ENCODE results near the gene SLC2A1.

The SLC2A1 gene

DNA sequence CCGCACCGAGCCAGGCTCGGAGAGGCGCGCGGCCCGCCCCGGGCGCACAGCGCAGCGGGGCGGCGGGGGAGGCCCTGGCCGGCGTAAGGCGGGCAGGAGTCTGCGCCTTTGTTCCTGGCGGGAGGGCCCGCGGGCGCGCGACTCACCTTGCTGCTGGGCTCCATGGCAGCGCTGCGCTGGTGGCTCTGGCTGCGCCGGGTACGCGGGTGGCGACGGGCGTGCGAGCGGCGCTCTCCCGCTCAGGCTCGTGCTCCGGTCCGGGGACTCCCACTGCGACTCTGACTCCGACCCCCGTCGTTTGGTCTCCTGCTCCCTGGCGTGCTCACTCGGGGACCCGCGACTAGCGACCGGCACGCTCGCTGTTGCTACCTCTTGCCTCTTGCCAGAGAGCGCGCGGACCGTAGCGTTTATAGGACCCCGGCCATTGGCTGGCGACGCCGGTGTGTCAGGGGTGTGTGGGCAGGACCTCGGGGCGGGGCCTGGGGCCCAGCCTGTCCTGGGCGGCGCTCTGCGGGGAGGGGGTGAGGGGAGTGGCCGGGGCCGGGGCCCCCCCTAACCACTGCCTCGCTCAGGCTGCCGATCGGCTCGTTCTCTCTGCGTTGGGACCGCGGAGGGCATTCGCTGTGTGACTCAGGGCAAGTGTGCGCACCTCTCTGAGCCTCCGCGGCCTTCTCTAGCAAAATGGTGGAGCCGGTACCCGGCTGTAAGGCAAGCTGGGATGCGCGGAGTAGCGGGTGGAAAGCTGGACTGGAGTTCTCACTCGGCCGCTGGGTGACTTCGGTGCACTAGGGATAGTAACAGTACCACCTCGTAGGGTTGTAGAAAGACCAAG, at the start of gene SLC2A1:
Gene SLC2A1 (minus strand): TSS at position 381 of the 832 bp plus-strand sequence. CDS start 217 bp downstream, at position 164.
- Histone ChIP-seq H3K4me3 (ENCODE audit: low read depth in 1 of 2, low read length in 2 of 2) (peak within 1 kb of the TSS; percentile 79 to 80), H3K4me1 (ENCODE audit: control insufficient read depth in 1 of 2, insufficient read depth in 2 of 2, low read length in 2 of 2) (peaks cover 16 to 19% of the 10 kb centered on the region in 2 donors), H3K27me3 (ENCODE audit: control insufficient read depth in 1 of 2, insufficient read depth in 2 of 2, low read length in 2 of 2) (peaks cover 13 to 14% of the 10 kb centered on the region in 2 donors), H3K36me3 (ENCODE audit: control insufficient read depth in 1 of 2, insufficient read depth in 2 of 2, low read length in 2 of 2) (no peaks in the 10 kb centered on the region), H3K9ac (ENCODE audit: low read depth in 1 of 2, low read length in 2 of 2) (peak within 1 kb of the TSS; percentile 62 to 66), H3K9me3 (ENCODE audit: control insufficient read depth in 1 of 2, low read length in 2 of 2) (no peaks in the 10 kb centered on the region), H3K27ac (ENCODE audit: low read depth, low read length) (peak within 1 kb of the TSS; percentile 76)

DNA sequence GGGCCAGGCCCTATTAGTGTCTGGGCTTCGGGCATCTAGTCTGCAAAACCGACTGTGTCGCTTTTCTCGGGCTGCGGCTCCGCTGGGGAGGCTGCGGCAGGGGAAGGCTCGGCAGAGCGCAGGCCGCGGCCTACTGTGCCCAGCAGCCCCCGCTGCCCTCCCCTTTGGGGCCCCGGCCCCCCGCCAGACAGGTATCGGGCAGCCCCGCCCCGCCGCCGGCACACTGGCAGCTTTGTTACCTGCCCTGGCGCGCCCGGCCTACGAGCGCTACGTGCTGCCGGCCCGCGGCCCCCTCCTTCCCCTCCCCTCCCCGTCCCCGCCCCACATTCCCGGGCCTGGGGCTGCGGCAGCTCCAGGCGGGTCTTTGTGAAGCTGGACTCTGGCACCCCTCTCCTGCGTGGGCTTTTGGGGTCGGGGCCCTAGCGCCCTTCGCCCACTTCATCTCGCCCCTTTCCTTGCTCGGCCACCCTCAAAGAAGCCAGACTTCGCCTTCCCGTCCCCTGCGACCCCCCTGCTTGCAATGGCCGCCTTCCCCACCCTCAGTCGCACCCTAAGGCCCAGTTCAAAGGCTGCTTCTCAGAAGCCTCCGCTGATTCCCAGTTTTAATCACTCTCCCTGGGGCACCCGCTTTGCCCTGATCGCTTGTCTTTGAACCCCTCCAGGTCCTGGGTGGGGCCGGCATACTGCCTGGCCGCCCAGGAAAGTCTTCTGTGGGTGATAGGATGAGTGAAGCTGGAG, 48.9 kb upstream of the SLC2A1 start:
- H3K27me3 ChIP-seq (ENCODE audit: control insufficient read depth in 1 of 2, insufficient read depth in 2 of 2, low read length in 2 of 2): peaks cover 7 to 17% of the 10 kb centered on the region in 2 donors
- no peak overlapping the region for H3K27ac ChIP-seq (ENCODE audit: low read depth, low read length)
- H3K36me3 ChIP-seq (ENCODE audit: control insufficient read depth in 1 of 2, insufficient read depth in 2 of 2, low read length in 2 of 2): no peaks in the 10 kb centered on the region
- peaks cover 0 to 8% of the 10 kb centered on the region in 2 donors for H3K4me1 ChIP-seq (ENCODE audit: control insufficient read depth in 1 of 2, insufficient read depth in 2 of 2, low read length in 2 of 2)
- H3K4me3 ChIP-seq (ENCODE audit: low read depth in 1 of 2, low read length in 2 of 2): peak overlapping the region in 1 of 2 donors; percentile 28
- H3K9ac ChIP-seq (ENCODE audit: low read depth in 1 of 2, low read length in 2 of 2): no peak overlapping the region
- no peaks in the 10 kb centered on the region for H3K9me3 ChIP-seq (ENCODE audit: control insufficient read depth in 1 of 2, low read length in 2 of 2)

DNA sequence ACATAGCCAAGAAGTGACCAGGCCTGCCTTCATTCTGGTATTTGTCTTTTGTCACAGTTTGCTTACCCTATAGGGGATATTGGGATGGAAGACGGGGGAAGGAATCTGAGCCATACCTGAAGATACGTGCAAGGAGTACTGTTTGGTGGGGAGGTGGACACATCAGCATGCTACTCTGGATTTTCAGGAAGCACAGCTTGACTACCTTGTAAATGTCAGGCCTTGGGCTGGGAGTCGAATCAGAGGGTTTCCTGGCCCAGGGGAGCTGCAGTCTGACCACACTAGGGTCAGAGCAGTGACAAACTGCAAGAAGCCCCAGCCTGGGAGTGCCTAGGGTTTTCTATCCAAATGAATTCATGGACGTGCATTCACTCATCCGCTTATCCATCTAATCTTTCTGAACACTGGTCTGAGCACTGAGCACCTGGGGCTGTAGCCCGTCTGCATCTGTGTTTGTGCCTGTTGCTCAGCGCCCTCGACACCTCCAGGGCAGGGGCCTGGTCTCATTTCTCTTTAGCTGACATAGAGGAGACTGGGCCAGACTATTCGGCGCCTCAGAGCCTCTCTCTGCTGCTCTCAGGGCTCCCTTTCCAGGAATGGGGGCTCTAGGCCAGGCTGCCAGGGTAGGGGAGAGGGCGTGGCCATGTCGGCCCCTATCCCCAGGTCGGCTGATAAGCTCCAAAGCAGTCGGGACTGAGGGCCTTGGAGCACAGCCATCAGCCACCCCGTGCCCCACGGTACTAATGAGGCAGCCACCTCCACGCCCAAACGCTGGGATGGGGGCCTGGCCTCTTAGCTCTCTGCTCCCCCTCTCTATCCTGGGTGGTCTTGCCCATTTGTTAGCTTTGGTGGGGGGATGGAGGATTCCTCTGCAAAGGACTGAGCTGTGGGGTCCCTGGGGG, 47.0 kb upstream of the SLC2A1 start:
- H3K4me1 ChIP-seq (ENCODE audit: control insufficient read depth in 1 of 2, insufficient read depth in 2 of 2, low read length in 2 of 2): peaks cover 0 to 13% of the 10 kb centered on the region in 2 donors
- H3K36me3 ChIP-seq (ENCODE audit: control insufficient read depth in 1 of 2, insufficient read depth in 2 of 2, low read length in 2 of 2): no peaks in the 10 kb centered on the region
- H3K9me3 ChIP-seq (ENCODE audit: control insufficient read depth in 1 of 2, low read length in 2 of 2): no peaks in the 10 kb centered on the region
- H3K9ac ChIP-seq (ENCODE audit: low read depth in 1 of 2, low read length in 2 of 2): no peak overlapping the region
- H3K27me3 ChIP-seq (ENCODE audit: control insufficient read depth in 1 of 2, insufficient read depth in 2 of 2, low read length in 2 of 2): peaks cover 5 to 17% of the 10 kb centered on the region in 2 donors
- H3K4me3 ChIP-seq (ENCODE audit: low read depth in 1 of 2, low read length in 2 of 2): no peak overlapping the region
- no peak overlapping the region for H3K27ac ChIP-seq (ENCODE audit: low read depth, low read length)

DNA sequence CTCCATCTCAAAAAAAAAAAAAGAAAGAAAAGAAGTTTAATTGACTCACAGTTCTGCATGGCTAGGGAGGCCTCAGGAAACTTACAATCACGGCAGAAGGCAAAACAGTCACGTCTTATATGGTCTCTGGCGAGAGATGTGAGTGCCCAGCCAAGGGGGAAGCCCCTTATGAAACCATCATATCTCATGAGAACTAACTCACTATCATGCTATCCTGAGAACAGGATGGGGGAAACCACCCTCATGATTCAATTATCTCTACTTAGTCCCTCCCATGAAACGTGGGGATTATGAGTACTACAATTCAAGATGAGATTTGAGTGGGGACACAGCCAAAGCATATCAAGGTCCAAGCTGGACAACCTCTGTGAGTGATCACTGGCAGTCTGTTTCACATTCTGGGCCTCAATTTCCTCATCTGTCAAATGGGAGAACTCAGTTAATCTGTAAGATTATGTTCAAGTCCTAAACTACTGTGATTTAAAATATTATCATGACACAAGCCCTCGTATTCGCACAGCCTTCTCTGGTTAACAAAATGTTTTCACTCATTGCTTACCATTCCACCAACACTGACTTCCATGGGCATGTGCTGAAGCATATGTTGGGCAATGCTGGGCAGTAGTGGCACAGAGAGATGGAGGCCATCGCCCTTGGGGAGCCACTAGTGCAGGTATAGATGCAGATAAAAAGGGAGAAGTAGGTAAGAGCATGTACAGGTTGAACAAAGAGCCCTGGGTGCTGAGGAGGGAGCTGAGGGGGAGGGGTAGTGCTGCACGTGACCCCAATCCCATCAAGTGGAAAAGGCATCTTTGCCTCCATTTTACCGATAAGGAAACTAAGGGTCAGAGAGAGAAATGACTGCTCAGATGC, 46.2 kb upstream of the SLC2A1 start:
- Histone ChIP-seq H3K36me3 (ENCODE audit: control insufficient read depth in 1 of 2, insufficient read depth in 2 of 2, low read length in 2 of 2) (no peaks in the 10 kb centered on the region), H3K9ac (ENCODE audit: low read depth in 1 of 2, low read length in 2 of 2) (no peak overlapping the region), H3K4me1 (ENCODE audit: control insufficient read depth in 1 of 2, insufficient read depth in 2 of 2, low read length in 2 of 2) (peaks cover 0 to 13% of the 10 kb centered on the region in 2 donors), H3K27ac (ENCODE audit: low read depth, low read length) (no peak overlapping the region), H3K27me3 (ENCODE audit: control insufficient read depth in 1 of 2, insufficient read depth in 2 of 2, low read length in 2 of 2) (peaks cover 5 to 17% of the 10 kb centered on the region in 2 donors), H3K9me3 (ENCODE audit: control insufficient read depth in 1 of 2, low read length in 2 of 2) (no peaks in the 10 kb centered on the region), H3K4me3 (ENCODE audit: low read depth in 1 of 2, low read length in 2 of 2) (no peak overlapping the region)

DNA sequence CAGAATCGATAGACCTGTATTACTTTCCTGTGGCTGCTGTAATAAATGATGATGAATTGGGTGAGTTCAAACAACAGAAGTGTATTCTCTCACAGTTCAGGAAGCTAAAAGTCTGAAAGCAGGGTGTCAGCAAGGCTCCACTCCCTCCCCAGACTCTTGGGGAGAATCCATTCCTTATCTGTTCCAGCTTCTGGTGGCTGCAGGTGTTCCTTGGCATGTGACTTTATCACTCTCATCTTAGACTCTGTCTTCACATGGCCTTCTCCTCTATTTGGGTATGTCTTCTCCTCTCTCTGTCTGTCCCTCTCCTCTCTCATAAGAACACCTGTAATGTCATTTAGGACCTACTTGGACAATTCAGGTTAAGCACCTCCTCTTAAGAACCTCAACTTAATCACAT, 44.1 kb upstream of the SLC2A1 start:
- peaks cover 0 to 8% of the 10 kb centered on the region in 2 donors for H3K27me3 ChIP-seq (ENCODE audit: control insufficient read depth in 1 of 2, insufficient read depth in 2 of 2, low read length in 2 of 2)
- peaks cover 0 to 6% of the 10 kb centered on the region in 2 donors for H3K4me1 ChIP-seq (ENCODE audit: control insufficient read depth in 1 of 2, insufficient read depth in 2 of 2, low read length in 2 of 2)
- H3K4me3 ChIP-seq (ENCODE audit: low read depth in 1 of 2, low read length in 2 of 2): no peak overlapping the region
- no peaks in the 10 kb centered on the region for H3K36me3 ChIP-seq (ENCODE audit: control insufficient read depth in 1 of 2, insufficient read depth in 2 of 2, low read length in 2 of 2)
- no peak overlapping the region for H3K9ac ChIP-seq (ENCODE audit: low read depth in 1 of 2, low read length in 2 of 2)
- no peak overlapping the region for H3K27ac ChIP-seq (ENCODE audit: low read depth, low read length)
- no peaks in the 10 kb centered on the region for H3K9me3 ChIP-seq (ENCODE audit: control insufficient read depth in 1 of 2, low read length in 2 of 2)

DNA sequence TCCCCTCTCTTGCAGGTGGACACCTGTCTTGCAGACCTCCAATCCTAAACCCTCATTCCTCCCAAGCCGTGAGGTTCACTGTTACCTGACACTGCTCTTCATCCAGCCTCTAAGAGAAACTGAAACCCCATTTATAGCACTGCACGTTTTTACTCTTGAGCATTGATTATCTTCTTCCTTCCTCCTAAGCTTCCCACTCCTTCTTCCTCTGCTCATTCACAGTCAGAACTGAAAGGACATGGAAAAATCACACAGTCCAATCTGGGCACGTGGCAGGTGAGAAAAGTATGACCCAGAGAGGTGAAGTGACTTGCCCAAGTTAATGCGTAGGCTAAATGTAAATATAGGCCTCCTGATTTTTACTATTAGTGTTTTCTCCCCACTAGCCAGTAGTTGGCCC, 43.4 kb upstream of the SLC2A1 start:
- peaks cover 0 to 5% of the 10 kb centered on the region in 2 donors for H3K4me1 ChIP-seq (ENCODE audit: control insufficient read depth in 1 of 2, insufficient read depth in 2 of 2, low read length in 2 of 2)
- no peaks in the 10 kb centered on the region for H3K36me3 ChIP-seq (ENCODE audit: control insufficient read depth in 1 of 2, insufficient read depth in 2 of 2, low read length in 2 of 2)
- H3K9ac ChIP-seq (ENCODE audit: low read depth in 1 of 2, low read length in 2 of 2): no peak overlapping the region
- H3K27me3 ChIP-seq (ENCODE audit: control insufficient read depth in 1 of 2, insufficient read depth in 2 of 2, low read length in 2 of 2): peaks cover 0 to 7% of the 10 kb centered on the region in 2 donors
- H3K9me3 ChIP-seq (ENCODE audit: control insufficient read depth in 1 of 2, low read length in 2 of 2): no peaks in the 10 kb centered on the region
- H3K4me3 ChIP-seq (ENCODE audit: low read depth in 1 of 2, low read length in 2 of 2): no peak overlapping the region
- no peak overlapping the region for H3K27ac ChIP-seq (ENCODE audit: low read depth, low read length)

DNA sequence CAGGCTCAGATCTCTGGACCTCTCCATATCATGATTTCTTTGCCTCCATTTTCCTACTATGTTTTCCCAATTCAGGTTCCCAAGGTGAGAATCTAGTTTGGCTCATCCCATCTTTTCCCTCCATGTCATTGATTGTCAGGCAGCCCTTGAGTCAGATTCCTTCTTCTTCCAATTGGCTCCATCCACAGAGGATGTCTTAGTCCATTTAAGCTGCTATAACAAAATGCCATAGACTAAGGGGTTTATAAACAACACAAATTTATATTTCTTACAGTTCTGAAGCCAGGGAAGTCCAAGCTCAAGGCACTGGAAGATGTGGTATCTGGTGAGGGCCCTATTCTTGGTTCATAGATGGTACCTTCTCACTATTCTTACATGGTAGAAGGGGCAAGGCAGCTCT, 42.8 kb upstream of the SLC2A1 start:
- H3K4me1 ChIP-seq (ENCODE audit: control insufficient read depth in 1 of 2, insufficient read depth in 2 of 2, low read length in 2 of 2): peaks cover 6 to 11% of the 10 kb centered on the region in 2 donors
- no peak overlapping the region for H3K9ac ChIP-seq (ENCODE audit: low read depth in 1 of 2, low read length in 2 of 2)
- no peaks in the 10 kb centered on the region for H3K36me3 ChIP-seq (ENCODE audit: control insufficient read depth in 1 of 2, insufficient read depth in 2 of 2, low read length in 2 of 2)

DNA sequence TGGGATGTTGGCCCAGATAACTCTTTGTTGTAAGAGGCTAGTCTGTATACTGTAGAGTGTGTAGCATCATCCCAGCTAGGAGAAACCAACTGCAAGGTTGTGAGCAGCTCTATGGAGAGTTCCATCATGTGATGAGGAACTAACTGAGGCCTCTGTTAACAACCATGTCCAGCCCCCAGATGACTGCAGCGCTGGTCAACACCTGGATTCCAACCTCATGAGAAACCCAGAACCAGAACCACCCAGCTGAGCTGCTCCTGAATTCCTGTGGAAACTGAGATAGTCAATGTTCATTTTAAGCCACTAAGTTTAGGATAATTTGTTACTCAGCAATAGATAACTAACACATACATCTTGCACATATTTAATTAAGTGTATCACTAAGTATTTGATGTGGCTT, 41.6 kb upstream of the SLC2A1 start:
- H3K27me3 ChIP-seq (ENCODE audit: control insufficient read depth in 1 of 2, insufficient read depth in 2 of 2, low read length in 2 of 2): no peaks in the 10 kb centered on the region
- no peaks in the 10 kb centered on the region for H3K9me3 ChIP-seq (ENCODE audit: control insufficient read depth in 1 of 2, low read length in 2 of 2)
- H3K9ac ChIP-seq (ENCODE audit: low read depth in 1 of 2, low read length in 2 of 2): no peak overlapping the region
- peaks cover 9 to 14% of the 10 kb centered on the region in 2 donors for H3K4me1 ChIP-seq (ENCODE audit: control insufficient read depth in 1 of 2, insufficient read depth in 2 of 2, low read length in 2 of 2)
- H3K4me3 ChIP-seq (ENCODE audit: low read depth in 1 of 2, low read length in 2 of 2): no peak overlapping the region
- no peaks in the 10 kb centered on the region for H3K36me3 ChIP-seq (ENCODE audit: control insufficient read depth in 1 of 2, insufficient read depth in 2 of 2, low read length in 2 of 2)
- no peak overlapping the region for H3K27ac ChIP-seq (ENCODE audit: low read depth, low read length)

More for the DNA sequence above, 42.8 kb upstream of the SLC2A1 start:
- no peak overlapping the region for H3K27ac ChIP-seq (ENCODE audit: low read depth, low read length)
- no peak overlapping the region for H3K4me3 ChIP-seq (ENCODE audit: low read depth in 1 of 2, low read length in 2 of 2)
- no peaks in the 10 kb centered on the region for H3K9me3 ChIP-seq (ENCODE audit: control insufficient read depth in 1 of 2, low read length in 2 of 2)
- H3K27me3 ChIP-seq (ENCODE audit: control insufficient read depth in 1 of 2, insufficient read depth in 2 of 2, low read length in 2 of 2): peaks cover 0 to 5% of the 10 kb centered on the region in 2 donors

DNA sequence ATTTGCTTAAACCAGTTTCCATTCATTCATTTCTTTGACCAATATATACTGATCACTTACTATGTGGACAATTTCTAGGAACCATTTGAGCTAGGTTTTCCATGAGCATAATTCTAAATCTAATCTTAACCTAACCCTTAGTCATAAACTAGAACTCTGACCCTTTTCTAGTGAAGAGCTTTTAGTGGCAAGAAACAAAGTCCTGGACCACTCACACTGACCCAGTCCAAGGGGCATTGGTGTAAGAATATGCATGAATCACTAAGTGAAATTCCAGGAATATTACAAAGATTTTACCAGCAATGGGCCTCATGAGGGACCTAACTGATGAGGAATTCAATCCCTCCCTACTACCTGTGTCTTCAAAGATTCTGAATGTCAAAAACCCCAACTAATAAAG, 40.6 kb upstream of the SLC2A1 start:
- Histone ChIP-seq H3K27ac (ENCODE audit: low read depth, low read length) (no peak overlapping the region), H3K4me1 (ENCODE audit: control insufficient read depth in 1 of 2, insufficient read depth in 2 of 2, low read length in 2 of 2) (peaks cover 9 to 14% of the 10 kb centered on the region in 2 donors), H3K9ac (ENCODE audit: low read depth in 1 of 2, low read length in 2 of 2) (no peak overlapping the region), H3K4me3 (ENCODE audit: low read depth in 1 of 2, low read length in 2 of 2) (no peak overlapping the region), H3K36me3 (ENCODE audit: control insufficient read depth in 1 of 2, insufficient read depth in 2 of 2, low read length in 2 of 2) (no peaks in the 10 kb centered on the region), H3K9me3 (ENCODE audit: control insufficient read depth in 1 of 2, low read length in 2 of 2) (no peaks in the 10 kb centered on the region), H3K27me3 (ENCODE audit: control insufficient read depth in 1 of 2, insufficient read depth in 2 of 2, low read length in 2 of 2) (no peaks in the 10 kb centered on the region)
